ENCODE measurements around the gene EMID1.

DNA sequence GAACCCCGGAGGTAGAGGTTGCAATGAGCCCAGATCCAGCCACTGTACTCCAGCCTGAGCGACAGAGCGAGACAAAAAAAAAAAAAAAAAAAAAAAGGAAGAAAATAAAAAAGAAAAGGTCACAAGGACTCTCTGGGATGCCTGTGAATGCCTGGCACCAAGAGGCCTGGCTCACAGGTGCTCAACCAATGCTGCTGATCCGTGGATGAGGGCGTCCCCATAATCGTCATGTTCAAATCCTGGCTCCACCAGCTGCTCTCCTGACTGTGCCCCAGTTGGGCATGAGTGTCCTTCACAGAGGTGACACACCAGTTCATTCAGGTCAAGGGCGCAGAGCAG is 100.1 kb downstream of the EMID1 start:
- no peak for TF ChIP-seq EZH2 (IDR thresholded peaks at IDR 0.05)
- TF ChIP-seq, protein P1, sequence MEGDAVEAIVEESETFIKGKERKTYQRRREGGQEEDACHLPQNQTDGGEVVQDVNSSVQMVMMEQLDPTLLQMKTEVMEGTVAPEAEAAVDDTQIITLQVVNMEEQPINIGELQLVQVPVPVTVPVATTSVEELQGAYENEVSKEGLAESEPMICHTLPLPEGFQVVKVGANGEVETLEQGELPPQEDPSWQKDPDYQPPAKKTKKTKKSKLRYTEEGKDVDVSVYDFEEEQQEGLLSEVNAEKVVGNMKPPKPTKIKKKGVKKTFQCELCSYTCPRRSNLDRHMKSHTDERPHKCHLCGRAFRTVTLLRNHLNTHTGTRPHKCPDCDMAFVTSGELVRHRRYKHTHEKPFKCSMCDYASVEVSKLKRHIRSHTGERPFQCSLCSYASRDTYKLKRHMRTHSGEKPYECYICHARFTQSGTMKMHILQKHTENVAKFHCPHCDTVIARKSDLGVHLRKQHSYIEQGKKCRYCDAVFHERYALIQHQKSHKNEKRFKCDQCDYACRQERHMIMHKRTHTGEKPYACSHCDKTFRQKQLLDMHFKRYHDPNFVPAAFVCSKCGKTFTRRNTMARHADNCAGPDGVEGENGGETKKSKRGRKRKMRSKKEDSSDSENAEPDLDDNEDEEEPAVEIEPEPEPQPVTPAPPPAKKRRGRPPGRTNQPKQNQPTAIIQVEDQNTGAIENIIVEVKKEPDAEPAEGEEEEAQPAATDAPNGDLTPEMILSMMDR (IDR thresholded peaks at IDR 0.05), result no peak

Data from neural progenitor cell (in vitro differentiated cells).